Hepatocyte (in vitro differentiated cells): ENCODE results near the gene CYSTM1. TPM values are rescaled to one million over a fixed set of nuclear protein-coding genes. Genes with fewer than 3 reads are reported as not detected.

Source experiments
- DNase-seq: peaks from one replicate; pipeline ENCODE4 v3.0.0-alpha.2; 2016; ENCODE audit warnings: low spot score
- H2AFZ ChIP-seq: fragments of 200-600 bp; sonication (generic); 2 replicates; pipeline ENCODE4 v1.6.0; 2016; ENCODE audit warnings: antibody characterized with exemption, mild to moderate bottlenecking
- H3K27ac ChIP-seq: fragments of 200-600 bp; sonication (generic); 2 replicates; pipeline ENCODE4 v1.5.1; 2016; ENCODE audit warnings: mild to moderate bottlenecking
- H3K27me3 ChIP-seq: fragments of 200-600 bp; sonication (generic); 2 replicates; pipeline ENCODE4 v1.6.1; 2016
- H3K36me3 ChIP-seq: fragments of 200-600 bp; sonication (generic); replicated peaks from 2 replicates; pipeline ENCODE4 v1.5.1; 2016; ENCODE audit warnings: low read depth; ENCODE audit not compliant: insufficient read depth
- H3K4me1 ChIP-seq: fragments of 200-600 bp; sonication (generic); 2 replicates; pipeline ENCODE4 v1.5.1; 2016; ENCODE audit warnings: mild to moderate bottlenecking, moderate library complexity; ENCODE audit not compliant: insufficient read depth
- H3K4me2 ChIP-seq: fragments of 200-600 bp; sonication (generic); 2 replicates; pipeline ENCODE4 v1.6.0; 2016
- H3K4me3 ChIP-seq: fragments of 200-600 bp; sonication (generic); 2 replicates; pipeline ENCODE4 v1.5.1; 2016; ENCODE audit warnings: mild to moderate bottlenecking
- H3K79me2 ChIP-seq: fragments of 200-600 bp; sonication (generic); 2 replicates; pipeline ENCODE4 v1.6.0; 2017; ENCODE audit warnings: mild to moderate bottlenecking
- H3K9me2 ChIP-seq: fragments of 200-600 bp; sonication (generic); replicated peaks from 2 replicates; pipeline ENCODE4 v1.6.0; 2017; ENCODE audit warnings: mild to moderate bottlenecking; ENCODE audit not compliant: insufficient read depth
- H3K9me3 ChIP-seq: fragments of 200-600 bp; sonication (generic); 2 replicates; pipeline ENCODE4 v1.5.1; 2016; ENCODE audit warnings: low read depth, mild to moderate bottlenecking
- H4K20me1 ChIP-seq: fragments of 200-600 bp; sonication (generic); 2 replicates; pipeline ENCODE4 v1.6.0; 2016; ENCODE audit warnings: mild to moderate bottlenecking; ENCODE audit not compliant: insufficient read depth, poor library complexity, severe bottlenecking
- CTCF ChIP-seq: fragments of 200-600 bp; sonication (generic); IDR thresholded peaks from 2 replicates; pipeline ENCODE4 v1.5.1; 2016; ENCODE audit warnings: antibody characterized with exemption, mild to moderate bottlenecking; ENCODE audit not compliant: poor library complexity
- EZH2 ChIP-seq: fragments of 200-600 bp; sonication (generic); IDR thresholded peaks from 2 replicates; pipeline ENCODE4 v1.6.1; 2016; ENCODE audit warnings: antibody characterized with exemption, mild to moderate bottlenecking, borderline replicate concordance
- EZH2phosphoT487 ChIP-seq: fragments of 200-600 bp; sonication (generic); IDR thresholded peaks from one replicate; pipeline ENCODE4 v1.6.1; 2018; ENCODE audit warnings: antibody characterized with exemption, mild to moderate bottlenecking, low read depth, moderate library complexity; ENCODE audit not compliant: unreplicated experiment, severe bottlenecking
- whole genome bisulfite sequencing: methylation state at CpG from one replicate; pipeline ENCODE4 v1.1.6; 2016; ENCODE audit warnings: low lambda C conversion rate; ENCODE audit errors: missing lambda C conversion rate; 5-methylcytosine and 5-hydroxymethylcytosine counted together
- polyA plus RNA-seq: library from polyadenylated mRNA; unstranded; fragments of >200 nt; fragmentation: Nextera tagmentation; extraction: Ambion mirVana; gene quantifications from 2 replicates; pipeline ENCODE4 v1.2.1, GENCODE V29; 2016
- total RNA-seq: library from RNA; depleted of rRNA; stranded (reverse); fragments of >200 nt; gene quantifications from 2 replicates; pipeline ENCODE4 v1.2.3, GENCODE V29; 2014

CYSTM1 gene
- total and polyA plus RNA-seq, 2 experiments from 2014 or later: 111 to 262 TPM

DNA sequence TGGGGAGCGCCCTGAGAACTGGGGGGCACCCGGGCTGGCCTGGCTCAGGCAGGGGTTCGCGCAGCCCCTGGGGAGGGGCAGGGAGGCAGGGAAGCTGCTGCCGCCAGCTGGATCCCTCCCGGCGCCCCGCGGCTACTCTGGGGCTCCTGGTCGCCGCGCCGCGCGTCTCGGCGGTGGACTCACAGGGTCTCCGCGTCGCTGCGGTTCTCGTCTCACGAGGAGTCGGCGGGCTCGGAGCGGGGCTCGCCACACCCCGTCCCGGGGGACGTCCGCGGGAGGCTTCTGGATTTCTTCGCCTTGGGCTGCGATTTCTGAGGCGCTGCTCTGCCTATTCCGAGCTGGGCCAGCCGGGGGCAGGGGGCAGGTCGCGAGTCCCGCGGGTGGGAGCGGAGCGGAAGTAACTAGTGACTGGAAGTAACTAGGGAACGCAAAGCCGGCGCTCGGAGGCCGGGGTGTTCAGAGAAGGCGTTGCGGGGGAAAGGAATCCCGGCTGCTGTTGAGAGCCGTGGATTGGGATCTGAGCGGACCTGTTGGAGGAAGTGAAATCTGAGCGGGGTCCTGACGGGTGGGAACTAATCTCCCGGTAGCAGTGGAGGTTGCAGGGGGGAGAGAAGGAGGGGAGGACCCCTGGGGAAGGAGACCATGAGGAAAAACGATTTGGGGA is 511 bp downstream of the CYSTM1 start:
- Histone ChIP-seq H3K9me3 (no peaks in the 10 kb centered on the region), H3K79me2 (peaks cover 35% of the 10 kb centered on the region), H4K20me1 (no peaks in the 10 kb centered on the region), H3K4me2 (peak overlapping the region; percentile 83), H3K27me3 (no peaks in the 10 kb centered on the region), H3K4me1 (peaks cover 14% of the 10 kb centered on the region), H3K36me3 (no peaks in the 10 kb centered on the region), H3K9me2 (no peaks in the 10 kb centered on the region), H2AFZ (peak overlapping the region; percentile 58), H3K4me3 (peak overlapping the region; percentile 68), H3K27ac (peak overlapping the region; percentile 97)
- TF ChIP-seq CTCF: no peak
- no peak for TF ChIP-seq EZH2
- no peak for TF ChIP-seq EZH2phosphoT487
- DNase-seq: peak; percentile 87
- 2% methylated on average over 54 of the region's 58 CpGs for WGBS

DNA sequence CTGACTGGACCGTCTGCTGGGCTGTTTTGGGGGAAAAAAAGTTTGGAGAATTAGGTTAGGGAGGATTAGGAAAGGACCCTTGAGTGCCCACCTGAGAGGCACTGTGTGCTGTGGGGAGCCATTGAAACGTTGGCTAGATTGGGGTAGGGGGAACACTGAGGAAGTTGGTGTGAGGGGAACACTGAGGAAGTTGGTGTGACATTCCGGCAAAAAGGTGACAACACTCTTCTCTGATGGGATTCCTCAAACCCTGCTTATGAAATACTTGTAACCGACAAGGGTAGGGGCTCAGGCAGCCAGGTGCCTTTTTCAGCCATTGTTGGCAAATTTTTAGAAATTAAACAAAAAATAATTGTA is 1.0 kb downstream of the CYSTM1 start:
- 1% methylated on average over 4 of the region's 4 CpGs for WGBS

GRCh38 chr5:140178086-140178410 is 3.1 kb downstream of the CYSTM1 start:
- H3K4me3 ChIP-seq: no peak overlapping the region
- peaks cover 49% of the 10 kb centered on the region for H3K79me2 ChIP-seq
- H3K4me2 ChIP-seq: peak overlapping the region; percentile 41
- H3K9me3 ChIP-seq: no peaks in the 10 kb centered on the region
- peak overlapping the region; percentile 18 for H3K27ac ChIP-seq
- WGBS: 96% methylated on average over 1 of the region's 1 CpG
- no peaks in the 10 kb centered on the region for H3K9me2 ChIP-seq
- no peaks in the 10 kb centered on the region for H4K20me1 ChIP-seq
- no peak for TF ChIP-seq EZH2
- no peak for TF ChIP-seq EZH2phosphoT487
- no peak for TF ChIP-seq CTCF
- H3K27me3 ChIP-seq: no peaks in the 10 kb centered on the region
- H3K36me3 ChIP-seq: no peaks in the 10 kb centered on the region
- peaks cover 28% of the 10 kb centered on the region for H3K4me1 ChIP-seq
- no peak overlapping the region for H2AFZ ChIP-seq
- no peak for DNase-seq

More for the DNA sequence above, 1.0 kb downstream of the CYSTM1 start:
- H3K4me1 ChIP-seq: peaks cover 14% of the 10 kb centered on the region
- no peaks in the 10 kb centered on the region for H3K27me3 ChIP-seq
- peak overlapping the region; percentile 97 for H3K27ac ChIP-seq
- H3K36me3 ChIP-seq: no peaks in the 10 kb centered on the region
- H3K9me3 ChIP-seq: no peaks in the 10 kb centered on the region
- H4K20me1 ChIP-seq: no peaks in the 10 kb centered on the region
- H2AFZ ChIP-seq: peak overlapping the region; percentile 58
- H3K9me2 ChIP-seq: no peaks in the 10 kb centered on the region
- no peak for TF ChIP-seq EZH2
- TF ChIP-seq EZH2phosphoT487: no peak
- TF ChIP-seq CTCF: no peak
- peak overlapping the region; percentile 68 for H3K4me3 ChIP-seq
- peak overlapping the region; percentile 83 for H3K4me2 ChIP-seq
- H3K79me2 ChIP-seq: peaks cover 35% of the 10 kb centered on the region
- DNase-seq: no peak
